ENCODE data around the gene CD19. TPM values are rescaled to one million over a fixed set of nuclear protein-coding genes. Genes with fewer than 3 reads are reported as not detected.

CD19 gene
- total and polyA plus RNA-seq, 2 of the 8 experiments (the other 6 are each of a cell fraction or from before 2014, with no cell fraction given): 0.57 to 0.65 TPM

DNA sequence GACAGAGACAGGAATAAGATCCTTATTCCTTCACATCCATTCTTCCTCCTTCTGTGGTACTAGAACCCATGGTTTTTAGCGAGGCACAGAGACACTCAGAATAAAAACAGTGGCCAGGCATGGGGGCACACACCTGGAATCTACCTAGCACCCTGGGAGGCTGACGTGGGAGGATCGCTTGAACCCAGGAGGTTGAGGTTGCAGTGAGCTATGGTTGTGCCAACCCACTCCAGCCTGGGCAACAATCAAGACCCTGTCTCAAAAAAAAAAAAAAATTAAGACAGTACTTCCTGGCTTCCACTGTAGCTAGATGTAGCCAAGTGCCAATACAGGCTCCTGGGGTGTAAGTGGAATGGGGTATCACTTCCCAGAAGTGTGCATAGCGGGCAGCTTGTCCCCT lies 35.4 kb downstream of the CD19 start:
- Histone ChIP-seq H3K79me2 (ENCODE audit: control insufficient read depth in 1 of 2, insufficient read depth in 2 of 2, low read length in 2 of 2) (no peaks in the 10 kb centered on the region), H3K56ac (replicated peaks; ENCODE audit: insufficient read length, low read depth, low read length) (no peak overlapping the region), H3K14ac (ENCODE audit: insufficient read length) (no peak overlapping the region), H2BK15ac (ENCODE audit: low read length) (no peak overlapping the region), H4K5ac (ENCODE audit: insufficient read length, low read depth, low read length) (no peak overlapping the region), H4K20me1 (replicated peaks in 1 of 2; ENCODE audit: control insufficient read depth in 1 of 2, insufficient read depth in 2 of 2, low read length in 2 of 2) (peaks cover 0 to 6% of the 10 kb centered on the region in 2 experiments), H3K9me3 (ENCODE audit: insufficient read depth in 2 of 2, low read depth in 1 of 2, low read length in 1 of 2) (no peaks in the 10 kb centered on the region), H3K23ac (ENCODE audit: insufficient read length) (no peak overlapping the region), H2BK12ac (ENCODE audit: low read depth, low read length) (no peak overlapping the region), H3K4me3 (ENCODE audit: extremely low read depth in 1 of 4, insufficient read depth in 2 of 4, low read depth in 3 of 4, low read length in 4 of 4) (no peak overlapping the region), H2BK20ac (ENCODE audit: low read length) (no peak overlapping the region), H3K9ac (replicated peaks in 1 of 4; ENCODE audit: extremely low read depth in 1 of 4, low read depth in 3 of 4, low read length in 3 of 4) (no peak overlapping the region), H3K27ac (ENCODE audit: low read depth, low read length) (no peak overlapping the region), H3K79me1 (ENCODE audit: low read depth, low read length) (no peaks in the 10 kb centered on the region; the same call in 1 of the 2 replicates), H3K36me3 (ENCODE audit: control insufficient read depth in 2 of 4, insufficient read depth in 4 of 4, low read length in 3 of 4) (peaks cover 11 to 30% (median 23%) of the 10 kb centered on the region in 4 experiments), H2AFZ (ENCODE audit: low read length) (no peak overlapping the region), H2BK5ac (ENCODE audit: low read depth, low read length) (no peak overlapping the region), H2AK5ac (ENCODE audit: low read depth, low read length) (no peak overlapping the region), H3K27me3 (replicated peaks in 1 of 4; ENCODE audit: control insufficient read depth in 3 of 4, extremely low read depth in 1 of 4, insufficient read depth in 3 of 4, low read length in 3 of 4) (no peaks in the 10 kb centered on the region), H3K23me2 (ENCODE audit: low read depth, low read length) (no peaks in the 10 kb centered on the region), H3K4me1 (replicated peaks in 1 of 4; ENCODE audit: control insufficient read depth in 3 of 4, insufficient read depth in 4 of 4, low read length in 3 of 4) (no peaks in the 10 kb centered on the region), H3K18ac (ENCODE audit: extremely low read depth, low read length) (no peak overlapping the region), H4K8ac (ENCODE audit: extremely low read depth, insufficient read depth, low read length) (peak overlapping the region; percentile 25; the same call in 1 of the 2 replicates), H4K91ac (replicated peaks; ENCODE audit: insufficient read length, low read length) (no peak overlapping the region), H3K4ac (replicated peaks; ENCODE audit: insufficient read length, low read depth, low read length) (no peak overlapping the region), H3K4me2 (ENCODE audit: insufficient read depth in 1 of 2, low read depth in 2 of 2, low read length in 2 of 2) (no peak overlapping the region), H2BK120ac (replicated peaks; ENCODE audit: low read depth, low read length) (no peak overlapping the region)
- FAIRE-seq (no peak), DNase-seq (ENCODE audit: low read depth in 1 of 2, low spot score in 2 of 2) (no peak)
- ChIA-PET POLR2A (ENCODE audit: partially characterized antibody) (interaction anchor here (0.6 to 2.1 kb wide), 4 partner anchors 8 to 131 kb away, joined by 3 to 10 read pairs (median 4); no protein-coding TSS in a partner anchor), CTCF (ENCODE audit: partially characterized antibody) (interaction anchor here (3.3 kb wide), 1 partner anchor 14 kb away, joined by 13 read pairs; no protein-coding TSS in a partner anchor)
- TF ChIP-seq JUN (IDR thresholded peaks at IDR 0.05; ENCODE audit: low read depth, low read length) (no peak), KDM4A (IDR thresholded peaks at IDR 0.05; ENCODE audit: low read depth, low read length, severe bottlenecking) (no peak), SUZ12 (IDR thresholded peaks at IDR 0.05; ENCODE audit: low read length) (no peak), MAFK (IDR thresholded peaks at IDR 0.05; ENCODE audit: low read depth, low read length) (no peak), CHD1 (IDR thresholded peaks at IDR 0.05; ENCODE audit: low read depth, low read length) (no peak), TEAD4 (IDR thresholded peaks at IDR 0.05; ENCODE audit: low read depth, low read length) (no peak), CREB1 (IDR thresholded peaks at IDR 0.05) (no peak), CHD2 (IDR thresholded peaks at IDR 0.05; ENCODE audit: low read length) (no peak), KDM5A (IDR thresholded peaks at IDR 0.05; ENCODE audit: low read length) (no peak), NRF1 (IDR thresholded peaks at IDR 0.05; ENCODE audit: low read depth, low read length) (no peak), SP4 (IDR thresholded peaks at IDR 0.05; ENCODE audit: low read length) (no peak)
- TF ChIP-seq, protein P1, sequence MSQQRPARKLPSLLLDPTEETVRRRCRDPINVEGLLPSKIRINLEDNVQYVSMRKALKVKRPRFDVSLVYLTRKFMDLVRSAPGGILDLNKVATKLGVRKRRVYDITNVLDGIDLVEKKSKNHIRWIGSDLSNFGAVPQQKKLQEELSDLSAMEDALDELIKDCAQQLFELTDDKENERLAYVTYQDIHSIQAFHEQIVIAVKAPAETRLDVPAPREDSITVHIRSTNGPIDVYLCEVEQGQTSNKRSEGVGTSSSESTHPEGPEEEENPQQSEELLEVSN (IDR thresholded peaks at IDR 0.05): no peak
- TF ChIP-seq, protein P2, sequence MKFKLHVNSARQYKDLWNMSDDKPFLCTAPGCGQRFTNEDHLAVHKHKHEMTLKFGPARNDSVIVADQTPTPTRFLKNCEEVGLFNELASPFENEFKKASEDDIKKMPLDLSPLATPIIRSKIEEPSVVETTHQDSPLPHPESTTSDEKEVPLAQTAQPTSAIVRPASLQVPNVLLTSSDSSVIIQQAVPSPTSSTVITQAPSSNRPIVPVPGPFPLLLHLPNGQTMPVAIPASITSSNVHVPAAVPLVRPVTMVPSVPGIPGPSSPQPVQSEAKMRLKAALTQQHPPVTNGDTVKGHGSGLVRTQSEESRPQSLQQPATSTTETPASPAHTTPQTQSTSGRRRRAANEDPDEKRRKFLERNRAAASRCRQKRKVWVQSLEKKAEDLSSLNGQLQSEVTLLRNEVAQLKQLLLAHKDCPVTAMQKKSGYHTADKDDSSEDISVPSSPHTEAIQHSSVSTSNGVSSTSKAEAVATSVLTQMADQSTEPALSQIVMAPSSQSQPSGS (IDR thresholded peaks at IDR 0.05; ENCODE audit: low read length): no peak
- 83% methylated on average over 4 of the region's 4 CpGs; no CpG with 5 or more reads in 1 of the 2 experiments for WGBS, 2 experiments (ENCODE audit: extremely low coverage in 1 of 2, insufficient coverage in 1 of 2, insufficient read length in 1 of 2, insufficient replicate concordance in 2 of 2, low coverage in 1 of 2, low lambda C conversion rate in 2 of 2, missing lambda C conversion rate in 1 of 2)

Measured in H1 (cell line).